Chondrocyte (in vitro differentiated cells): ENCODE data around the gene ARAF. TPM values are rescaled to one million over a fixed set of nuclear protein-coding genes. Genes with fewer than 3 reads are reported as not detected.

Experiments used
- DNase-seq: peaks from one replicate; pipeline ENCODE4 v3.0.0; 2021; ENCODE audit warnings: mixed read lengths, low spot score
- H3K27ac Mint-ChIP-seq: one replicate; pipeline ENCODE4 v1.8.0; 2021; ENCODE audit warnings: mild to moderate bottlenecking, moderate library complexity, mixed read lengths; ENCODE audit not compliant: unreplicated experiment
- H3K27me3 Mint-ChIP-seq: 2 replicates; pipeline ENCODE4 v1.8.0; 2021; ENCODE audit warnings: low read depth, mixed read lengths
- H3K36me3 Mint-ChIP-seq: 2 replicates; pipeline ENCODE4 v1.8.0; 2021; ENCODE audit warnings: low read depth, mixed read lengths
- H3K4me1 Mint-ChIP-seq: 2 replicates; pipeline ENCODE4 v1.8.0; 2021; ENCODE audit warnings: low read depth, mild to moderate bottlenecking, mixed read lengths
- H3K4me3 Mint-ChIP-seq: one replicate; pipeline ENCODE4 v1.8.0; 2021; ENCODE audit warnings: mild to moderate bottlenecking, moderate library complexity, mixed read lengths; ENCODE audit not compliant: unreplicated experiment
- H3K9me3 Mint-ChIP-seq: 2 replicates; pipeline ENCODE4 v1.8.0; 2021; ENCODE audit warnings: low read depth, mixed read lengths
- CTCF ChIP-seq: fragments of 200-600 bp; sonication (generic); IDR thresholded peaks from 2 replicates; pipeline ENCODE4 v1.5.0; 2021; ENCODE audit warnings: antibody characterized with exemption, mild to moderate bottlenecking, moderate library complexity
- microRNA-seq: library from miRNA; unstranded; fragments of <30 nt; microRNA quantifications from one replicate; pipeline ENCODE4 v1.2.0, GENCODE V29; 2020; ENCODE audit warnings: borderline number of aligned reads
- total RNA-seq: library from RNA; stranded (reverse); gene quantifications from 3 replicates; pipeline ENCODE4 v1.2.1, GENCODE V29; 2021

Gene ARAF
- total RNA-seq, 1 donor from 2014 or later = 61.9 TPM

GRCh38 chrX:47614618-47615017 lies 53.6 kb downstream of the ARAF start:
- peaks cover 3% of the 10 kb centered on the region for H3K4me1 Mint-ChIP-seq
- H3K9me3 Mint-ChIP-seq = peaks cover 12% of the 10 kb centered on the region
- TF ChIP-seq CTCF = no peak
- no peaks in the 10 kb centered on the region for H3K36me3 Mint-ChIP-seq
- no peak overlapping the region for H3K4me3 Mint-ChIP-seq
- H3K27ac Mint-ChIP-seq = no peak overlapping the region
- H3K27me3 Mint-ChIP-seq = no peaks in the 10 kb centered on the region
- no peak for DNase-seq

DNA sequence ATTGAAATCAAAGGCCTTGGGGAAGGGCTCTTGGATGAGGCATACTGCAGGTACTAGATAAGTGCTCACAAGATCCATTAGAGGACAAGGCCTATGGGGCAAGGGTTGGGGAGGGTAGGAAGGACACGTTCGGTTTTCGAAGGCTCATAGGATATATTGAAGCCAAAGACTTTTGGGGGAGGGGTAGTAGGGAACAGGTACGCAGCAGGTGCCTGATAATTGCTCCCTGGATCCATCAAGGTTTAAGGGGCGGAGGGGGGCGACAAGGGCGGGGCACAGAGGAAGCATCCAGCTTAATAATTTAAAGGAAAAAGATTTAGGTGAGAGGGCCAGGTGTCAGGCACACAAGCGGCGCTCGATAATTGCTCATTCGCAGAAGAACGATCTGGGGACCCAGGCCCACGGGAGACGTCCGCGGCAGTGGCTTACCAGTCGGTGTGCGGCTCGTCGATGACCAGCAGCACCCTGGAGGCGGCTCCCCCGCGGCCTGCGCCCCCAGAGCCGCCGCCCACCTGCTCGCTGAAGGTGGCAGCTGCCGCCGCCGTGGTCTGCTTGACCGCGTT lies 58.0 kb downstream of the ARAF start:
- peaks cover 4% of the 10 kb centered on the region for H3K9me3 Mint-ChIP-seq
- no peaks in the 10 kb centered on the region for H3K27me3 Mint-ChIP-seq
- DNase-seq = no peak
- H3K36me3 Mint-ChIP-seq = no peaks in the 10 kb centered on the region
- peaks cover 9% of the 10 kb centered on the region for H3K4me1 Mint-ChIP-seq
- no peak overlapping the region for H3K27ac Mint-ChIP-seq
- TF ChIP-seq CTCF = no peak
- H3K4me3 Mint-ChIP-seq = peak overlapping the region; percentile 52

DNA sequence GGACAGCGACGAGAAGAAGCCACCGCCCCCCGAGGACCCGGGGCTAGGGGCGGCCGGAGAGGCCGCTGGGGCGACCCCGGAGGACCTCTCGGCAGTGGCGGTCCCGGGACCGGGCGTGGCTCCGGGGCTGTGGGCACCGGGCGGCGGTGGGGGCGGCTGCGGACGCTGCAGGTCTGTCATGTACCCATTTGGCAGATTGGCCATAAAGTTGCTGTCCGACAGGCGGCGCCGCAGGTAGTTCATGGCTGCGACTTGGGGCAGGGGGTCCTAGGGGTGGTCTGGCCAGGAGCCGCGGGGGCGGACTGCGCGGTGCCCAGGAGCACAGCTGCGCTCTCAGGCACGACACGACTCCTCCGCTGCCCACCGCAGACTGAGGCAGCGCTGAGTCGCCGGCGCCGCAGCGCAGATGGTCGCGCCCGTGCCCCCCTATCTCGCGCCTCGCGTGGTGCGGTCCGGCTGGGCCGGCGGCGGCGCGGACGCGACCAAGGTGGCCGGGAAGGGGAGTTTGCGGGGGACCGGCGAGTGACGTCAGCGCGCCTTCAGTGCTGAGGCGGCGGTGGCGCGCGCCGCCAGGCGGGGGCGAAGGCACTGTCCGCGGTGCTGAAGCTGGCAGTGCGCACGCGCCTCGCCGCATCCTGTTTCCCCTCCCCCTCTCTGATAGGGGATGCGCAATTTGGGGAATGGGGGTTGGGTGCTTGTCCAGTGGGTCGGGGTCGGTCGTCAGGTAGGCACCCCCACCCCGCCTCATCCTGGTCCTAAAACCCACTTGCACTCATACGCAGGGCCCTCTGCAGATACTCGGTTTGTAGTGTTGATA lies 58.7 kb downstream of the ARAF start, which contains the start of gene SYN1:
TSS of gene SYN1 (minus strand) at position 372 of the 817 bp plus-strand sequence. CDS start at position 243, 129 bp downstream.
- H3K4me1 Mint-ChIP-seq = peaks cover 11% of the 10 kb centered on the region
- no peaks in the 10 kb centered on the region for H3K27me3 Mint-ChIP-seq
- H3K36me3 Mint-ChIP-seq = no peaks in the 10 kb centered on the region
- peak; percentile 51 for TF ChIP-seq CTCF
- no peak within 1 kb of the TSS for H3K27ac Mint-ChIP-seq
- peaks cover 3% of the 10 kb centered on the region for H3K9me3 Mint-ChIP-seq
- DNase-seq = no peak
- peak within 1 kb of the TSS; percentile 52 for H3K4me3 Mint-ChIP-seq

GRCh38 chrX:47620303-47620685 lies 59.3 kb downstream of the ARAF start:
- Mint-ChIP-seq H3K4me3 (no peak overlapping the region), H3K4me1 (peaks cover 11% of the 10 kb centered on the region), H3K36me3 (no peaks in the 10 kb centered on the region), H3K27me3 (no peaks in the 10 kb centered on the region), H3K9me3 (peaks cover 3% of the 10 kb centered on the region), H3K27ac (no peak overlapping the region)
- no peak for DNase-seq
- no peak for TF ChIP-seq CTCF

Small RNA genes lying within 50 kb of the gene (microRNA-seq; reads per million reads assigned to microRNA genes)
- gene MIR4769 = not detected

Other genes with a start within 250 kb of the ARAF start
- gene ZNF157, start 190.6 kb upstream of the ARAF start, total RNA-seq = 0.15 to 0.22 TPM in 2 of 3 replicates, not detected in the other
- 4.9 to 6.8 TPM (median 6.8 TPM) in 3 replicates for gene ZNF41, start 78.0 kb upstream of the ARAF start, total RNA-seq
- gene TIMP1, start 21.2 kb downstream of the ARAF start, total RNA-seq = 599 to 671 TPM (median 633 TPM) in 3 replicates
- gene SYN1, start 58.7 kb downstream of the ARAF start, total RNA-seq = 2.6 to 5.9 TPM (median 3.7 TPM) in 3 replicates
- gene CFP, start 68.7 kb downstream of the ARAF start, total RNA-seq = 0.60 to 0.87 TPM (median 0.77 TPM) in 3 replicates
- gene ELK1, start 89.4 kb downstream of the ARAF start, total RNA-seq = 32.6 to 37.9 TPM (median 34.7 TPM) in 3 replicates
- 72.7 to 79.4 TPM (median 75.6 TPM) in 3 replicates for gene UXT, start 98.0 kb downstream of the ARAF start, total RNA-seq